ENCODE data around the gene SYNC. TPM values are rescaled to one million over a fixed set of nuclear protein-coding genes. Genes with fewer than 3 reads are reported as not detected.
A peak's percentile ranks its signal among the peaks of the same experiment; 100 is the strongest.
"Not testable (repeated sequence)": the region's sequence is repeated elsewhere in the genome, so short reads cannot be mapped to it uniquely, and the experiment has no call there.

SYNC gene
- total RNA-seq, 1 donor from 2014 or later, result 0.12 TPM

DNA sequence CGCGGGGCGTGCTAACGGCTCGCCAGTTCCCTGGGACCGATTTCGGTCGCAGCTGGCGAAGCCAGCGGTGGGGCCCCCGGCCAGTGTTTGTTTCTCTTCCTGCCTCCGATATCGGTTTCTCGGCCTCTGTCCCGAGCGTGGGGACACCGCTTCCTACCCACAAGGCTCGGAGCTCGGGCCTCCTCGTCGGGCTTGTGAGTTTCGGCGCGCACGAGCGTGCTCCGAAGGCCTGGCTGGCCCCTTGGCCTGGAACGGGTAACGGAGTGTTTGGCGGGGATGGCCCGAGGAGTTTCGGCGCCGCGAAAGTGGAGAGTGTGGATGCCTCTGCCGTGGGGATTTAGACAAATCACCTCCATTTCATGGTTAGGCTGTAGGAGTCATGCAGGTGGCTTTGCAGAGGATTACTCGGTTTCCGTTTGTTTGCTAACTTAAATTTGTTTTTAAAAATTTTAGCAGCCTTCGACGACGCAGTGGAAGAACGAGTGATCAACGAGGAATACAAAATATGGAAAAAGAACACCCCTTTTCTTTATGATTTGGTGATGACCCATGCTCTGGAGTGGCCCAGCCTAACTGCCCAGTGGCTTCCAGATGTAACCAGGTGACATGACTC lies 51.0 kb downstream of the SYNC start:
- no peak for DNase-seq (ENCODE audit: low read depth, low spot score)
- TF ChIP-seq, protein P1, sequence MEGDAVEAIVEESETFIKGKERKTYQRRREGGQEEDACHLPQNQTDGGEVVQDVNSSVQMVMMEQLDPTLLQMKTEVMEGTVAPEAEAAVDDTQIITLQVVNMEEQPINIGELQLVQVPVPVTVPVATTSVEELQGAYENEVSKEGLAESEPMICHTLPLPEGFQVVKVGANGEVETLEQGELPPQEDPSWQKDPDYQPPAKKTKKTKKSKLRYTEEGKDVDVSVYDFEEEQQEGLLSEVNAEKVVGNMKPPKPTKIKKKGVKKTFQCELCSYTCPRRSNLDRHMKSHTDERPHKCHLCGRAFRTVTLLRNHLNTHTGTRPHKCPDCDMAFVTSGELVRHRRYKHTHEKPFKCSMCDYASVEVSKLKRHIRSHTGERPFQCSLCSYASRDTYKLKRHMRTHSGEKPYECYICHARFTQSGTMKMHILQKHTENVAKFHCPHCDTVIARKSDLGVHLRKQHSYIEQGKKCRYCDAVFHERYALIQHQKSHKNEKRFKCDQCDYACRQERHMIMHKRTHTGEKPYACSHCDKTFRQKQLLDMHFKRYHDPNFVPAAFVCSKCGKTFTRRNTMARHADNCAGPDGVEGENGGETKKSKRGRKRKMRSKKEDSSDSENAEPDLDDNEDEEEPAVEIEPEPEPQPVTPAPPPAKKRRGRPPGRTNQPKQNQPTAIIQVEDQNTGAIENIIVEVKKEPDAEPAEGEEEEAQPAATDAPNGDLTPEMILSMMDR (conservative IDR thresholded peaks at IDR 0.05), result no peak
- H3K36me3 Mint-ChIP-seq (ENCODE audit: low read depth), result peaks cover 11% of the 10 kb centered on the region
- no peaks in the 10 kb centered on the region for H3K27me3 Mint-ChIP-seq (ENCODE audit: low read depth)
- peak overlapping the region; percentile 94 for H3K4me3 Mint-ChIP-seq
- H3K4me1 Mint-ChIP-seq, result peaks cover 51% of the 10 kb centered on the region
- H3K9me3 Mint-ChIP-seq, result no peaks in the 10 kb centered on the region
- H3K27ac Mint-ChIP-seq (ENCODE audit: unreplicated experiment), result peak overlapping the region; percentile 98

DNA sequence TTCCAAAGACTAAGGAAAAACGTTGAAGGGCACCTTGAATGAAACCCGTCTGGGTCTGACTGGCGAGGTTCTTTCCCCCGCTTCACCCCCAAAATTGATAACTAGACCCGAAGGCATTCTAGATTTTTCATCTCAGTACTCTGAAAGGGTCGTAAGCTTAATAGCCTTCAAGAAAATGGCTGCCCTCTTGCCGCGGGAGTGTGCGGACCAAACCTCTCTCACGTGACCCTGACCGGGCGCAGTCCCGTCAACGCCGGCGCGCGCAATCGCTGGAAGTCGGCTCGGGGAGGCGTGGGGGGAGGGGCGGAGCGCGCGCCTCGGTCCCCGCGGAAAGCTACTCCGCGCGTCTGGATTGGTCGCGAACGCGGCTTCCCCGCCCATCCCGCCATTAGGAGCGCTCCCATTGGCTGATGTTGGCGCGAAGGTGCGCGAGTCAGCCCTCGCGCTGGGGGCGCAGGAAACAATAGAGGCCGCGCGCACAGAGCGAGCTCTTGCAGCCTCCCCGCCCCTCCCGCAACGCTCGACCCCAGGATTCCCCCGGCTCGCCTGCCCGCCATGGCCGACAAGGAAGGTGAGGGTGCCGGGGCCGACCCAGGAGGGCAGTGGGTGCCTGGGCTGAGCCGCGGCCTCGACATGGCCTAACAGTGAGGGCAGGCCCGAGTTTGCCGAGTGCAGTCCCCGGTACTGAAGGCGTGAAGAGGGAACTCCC lies 51.7 kb downstream of the SYNC start, which contains the start of gene RBBP4:
Gene RBBP4, plus strand, starts transcription at position 457 of the 709 bp plus-strand sequence. Its CDS starts 99 bp downstream, at position 556.
- TF ChIP-seq, protein P1 (conservative IDR thresholded peaks at IDR 0.05), result no peak
- Mint-ChIP-seq H3K27me3 (ENCODE audit: low read depth) (no peaks in the 10 kb centered on the region), H3K9me3 (no peaks in the 10 kb centered on the region), H3K4me3 (peak within 1 kb of the TSS; percentile 94), H3K36me3 (ENCODE audit: low read depth) (peaks cover 10% of the 10 kb centered on the region), H3K4me1 (peaks cover 51% of the 10 kb centered on the region), H3K27ac (ENCODE audit: unreplicated experiment) (peak within 1 kb of the TSS; percentile 99)
- peak; percentile 98 for DNase-seq (ENCODE audit: low read depth, low spot score)

DNA sequence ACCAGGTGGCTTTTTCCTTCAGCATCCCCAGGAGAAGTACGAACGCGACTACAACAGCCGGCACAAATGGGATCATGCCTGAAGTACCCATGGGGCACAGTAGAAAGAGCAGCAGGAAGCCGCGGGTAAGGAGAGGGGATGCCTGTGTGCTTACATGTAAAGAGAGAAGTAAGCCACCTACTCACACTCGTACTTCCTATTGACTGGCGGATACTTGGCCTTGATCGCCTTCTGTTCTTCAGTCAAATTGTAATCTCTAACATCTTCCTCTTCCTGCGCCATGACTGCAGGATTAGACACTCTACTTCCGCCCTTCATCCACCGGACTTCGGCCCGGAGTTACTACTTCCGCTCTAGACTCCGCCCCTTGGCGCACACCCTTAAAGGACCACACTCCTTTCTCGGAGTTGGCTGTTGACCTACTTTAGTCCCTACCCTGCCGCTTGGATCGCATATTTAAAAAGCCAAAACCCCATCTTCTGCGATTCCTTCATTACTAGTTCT lies 52.3 kb downstream of the SYNC start, which contains the start of gene ZBTB8OS:
Gene ZBTB8OS, minus strand, starts transcription at position 303 of the 504 bp plus-strand sequence. Its CDS starts 21 bp downstream, at position 282.
- Mint-ChIP-seq H3K36me3 (ENCODE audit: low read depth) (peaks cover 5% of the 10 kb centered on the region), H3K27me3 (ENCODE audit: low read depth) (no peaks in the 10 kb centered on the region)

DNA sequence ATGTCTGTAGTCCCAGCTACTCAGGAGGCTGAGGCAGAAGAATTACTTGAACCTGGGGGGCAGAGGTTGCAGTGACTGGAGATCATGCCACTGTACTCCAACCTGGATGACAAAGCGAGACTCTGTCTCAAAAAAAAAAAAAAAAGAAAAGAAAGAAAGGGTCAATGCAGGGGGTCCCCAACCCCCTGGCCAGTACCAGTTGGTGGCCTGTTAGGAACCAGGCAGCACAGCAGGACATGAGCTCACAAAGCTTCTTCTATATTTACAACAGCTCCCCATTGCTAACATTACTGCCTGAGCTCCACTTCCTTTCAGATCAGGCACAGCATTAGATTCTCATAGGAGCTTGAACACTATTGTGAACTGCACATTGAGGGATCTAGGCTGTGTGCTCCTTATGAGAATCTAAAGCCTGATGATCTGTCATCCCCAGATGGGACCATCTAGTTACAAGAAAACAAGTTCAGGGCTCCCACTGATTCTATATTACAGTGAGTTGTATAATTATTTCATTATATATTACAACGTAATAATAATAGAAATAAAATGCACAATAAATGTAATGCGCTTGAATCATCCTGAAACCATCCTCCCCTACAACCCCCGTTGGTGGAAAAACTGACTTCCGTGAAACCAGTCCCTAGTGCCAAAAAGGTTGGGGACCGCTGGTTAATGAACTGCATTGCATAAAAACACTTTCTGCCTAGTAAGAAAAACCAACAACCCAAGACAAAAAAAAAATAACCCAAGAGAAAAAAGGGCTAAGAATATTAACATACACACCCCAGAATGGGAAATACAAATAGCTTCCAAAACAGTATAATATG lies 55.0 kb downstream of the SYNC start:
- no peaks in the 10 kb centered on the region for H3K9me3 Mint-ChIP-seq
- H3K27me3 Mint-ChIP-seq (ENCODE audit: low read depth), result no peaks in the 10 kb centered on the region
- H3K27ac Mint-ChIP-seq (ENCODE audit: unreplicated experiment), result no peak overlapping the region
- H3K4me3 Mint-ChIP-seq, result peak overlapping the region; percentile 87
- H3K36me3 Mint-ChIP-seq (ENCODE audit: low read depth), result no peaks in the 10 kb centered on the region
- DNase-seq (ENCODE audit: low read depth, low spot score), result no peak
- H3K4me1 Mint-ChIP-seq, result peaks cover 31% of the 10 kb centered on the region
- TF ChIP-seq, protein P1 (conservative IDR thresholded peaks at IDR 0.05), result no peak

More for the DNA sequence above, 52.3 kb downstream of the SYNC start, which contains the start of gene ZBTB8OS:
- Mint-ChIP-seq H3K4me3 (peak within 1 kb of the TSS; percentile 94), H3K9me3 (no peaks in the 10 kb centered on the region), H3K4me1 (peaks cover 45% of the 10 kb centered on the region), H3K27ac (ENCODE audit: unreplicated experiment) (peak within 1 kb of the TSS; percentile 99)
- TF ChIP-seq, protein P1 (conservative IDR thresholded peaks at IDR 0.05), result no peak
- DNase-seq (ENCODE audit: low read depth, low spot score), result peak; percentile 69

DNA sequence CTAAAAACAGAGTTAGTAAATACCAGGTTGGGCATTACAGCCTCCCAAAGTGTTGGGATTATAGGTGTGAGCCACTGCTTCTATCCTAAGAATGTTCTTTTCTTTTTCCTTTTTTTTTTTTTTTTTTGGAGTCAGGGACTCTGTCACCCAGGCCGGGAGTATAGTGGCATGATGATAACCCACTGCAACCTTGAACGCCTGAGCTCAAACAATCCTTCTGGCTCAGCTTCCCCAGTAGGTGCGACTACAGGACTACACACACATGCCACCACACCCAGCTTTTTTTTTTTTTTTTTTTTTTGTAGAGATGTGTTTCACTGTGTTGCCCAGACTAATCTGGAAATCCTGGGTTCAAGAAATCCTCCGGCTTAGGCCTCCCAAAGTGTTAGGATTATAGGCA lies 58.1 kb downstream of the SYNC start:
- H3K4me3 Mint-ChIP-seq, result no peak overlapping the region
- H3K4me1 Mint-ChIP-seq, result peaks cover 21% of the 10 kb centered on the region
- H3K27me3 Mint-ChIP-seq (ENCODE audit: low read depth), result no peaks in the 10 kb centered on the region
- no peaks in the 10 kb centered on the region for H3K36me3 Mint-ChIP-seq (ENCODE audit: low read depth)
- H3K9me3 Mint-ChIP-seq, result no peaks in the 10 kb centered on the region
- no peak for DNase-seq (ENCODE audit: low read depth, low spot score)
- TF ChIP-seq, protein P1 (conservative IDR thresholded peaks at IDR 0.05), result no peak
- H3K27ac Mint-ChIP-seq (ENCODE audit: unreplicated experiment), result no peak overlapping the region

DNA sequence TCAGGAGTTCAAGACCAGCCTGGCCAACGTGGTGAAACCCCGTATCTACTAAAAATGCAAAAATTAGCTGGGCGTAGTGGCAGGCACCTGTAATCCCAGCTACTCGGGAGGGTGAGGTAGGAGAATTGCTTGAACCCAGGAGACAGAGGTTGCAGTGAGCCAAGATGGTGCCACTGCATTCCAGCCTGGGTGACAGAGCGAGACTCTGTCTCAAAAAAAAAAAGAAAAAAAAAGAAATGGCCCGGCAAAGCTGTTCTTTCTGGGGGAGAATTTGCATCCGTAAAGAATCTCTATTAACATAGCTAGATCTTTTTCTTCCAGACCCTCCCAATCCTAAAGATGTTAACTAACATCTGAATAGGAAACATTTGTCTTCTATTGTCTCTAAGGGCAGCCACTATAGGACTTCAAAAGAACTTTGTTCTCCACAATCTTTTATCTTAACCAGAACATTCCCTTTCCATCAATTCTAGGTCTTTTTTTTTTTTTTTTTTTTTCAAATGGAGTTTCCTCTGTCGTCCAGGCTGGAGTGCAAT lies 60.2 kb downstream of the SYNC start:
- not testable (repeated sequence) for H3K27me3 Mint-ChIP-seq (ENCODE audit: low read depth); H3K4me3 Mint-ChIP-seq; DNase-seq (ENCODE audit: low read depth, low spot score); H3K27ac Mint-ChIP-seq (ENCODE audit: unreplicated experiment); H3K36me3 Mint-ChIP-seq (ENCODE audit: low read depth); H3K9me3 Mint-ChIP-seq
- H3K4me1 Mint-ChIP-seq, result peaks cover 11% of the 10 kb centered on the region

Data from neural crest cell (in vitro differentiated cells).